NB4 (cell line): ENCODE measurements around the gene NPY2R.

Experiments used
- CTCF ChIP-seq: IDR thresholded peaks from one replicate; pipeline ENCODE4 v1.5.1; 2012; ENCODE audit warnings: low read depth, low read length
- MAX ChIP-seq: IDR thresholded peaks from 2 replicates; pipeline ENCODE4 v1.6.1; 2011; ENCODE audit warnings: low read depth, low read length
- MYC ChIP-seq: IDR thresholded peaks from 2 replicates; pipeline ENCODE4 v1.6.1; 2011; ENCODE audit warnings: low read depth, low read length

- no peak for TF ChIP-seq CTCF
- TF ChIP-seq MAX: no peak
- TF ChIP-seq MYC: no peak
Measured at GRCh38 chr4:155173371-155173770, 35.1 kb upstream of the NPY2R start.
